Fibroblast of skin of abdomen (primary cell): Measurements from ENCODE around the gene TTC28.

Experiments
- DNase-seq: peaks from one replicate; pipeline ENCODE4 v3.0.0-alpha.2; 2013

Gene TTC28

GRCh38 chr22:27997538-27997937, 682.1 kb downstream of the TTC28 start:
- peak; percentile 14 for DNase-seq

GRCh38 chr22:27996981-27997380, 682.7 kb downstream of the TTC28 start:
- no peak for DNase-seq

- no peak for DNase-seq
These were observed 683.1 kb downstream of the TTC28 start for GRCh38 chr22:27996529-27996925.

- DNase-seq, result no peak
These were observed 683.7 kb downstream of the TTC28 start for GRCh38 chr22:27995801-27996528.

- DNase-seq, result no peak
These were observed 684.9 kb downstream of the TTC28 start for GRCh38 chr22:27994481-27995331.

GRCh38 chr22:27993774-27994350, 685.8 kb downstream of the TTC28 start:
- DNase-seq, result no peak

- DNase-seq, result no peak
These were observed 686.4 kb downstream of the TTC28 start for GRCh38 chr22:27993201-27993635.

GRCh38 chr22:27992294-27993165, 687.1 kb downstream of the TTC28 start:
- DNase-seq, result no peak

GRCh38 chr22:27991586-27992293, 687.9 kb downstream of the TTC28 start:
- DNase-seq, result no peak

- DNase-seq, result no peak
These were observed 688.8 kb downstream of the TTC28 start for GRCh38 chr22:27990879-27991278.

- DNase-seq, result no peak
These were observed 689.2 kb downstream of the TTC28 start for GRCh38 chr22:27990451-27990840.

GRCh38 chr22:27989758-27990450, 689.7 kb downstream of the TTC28 start:
- no peak for DNase-seq

GRCh38 chr22:27988704-27989103, 690.9 kb downstream of the TTC28 start:
- no peak for DNase-seq

GRCh38 chr22:27987557-27987956, 692.1 kb downstream of the TTC28 start:
- peak; percentile 93 for DNase-seq

- no peak for DNase-seq
These were observed 692.7 kb downstream of the TTC28 start for GRCh38 chr22:27986937-27987336.

GRCh38 chr22:27986459-27986858, 693.2 kb downstream of the TTC28 start:
- DNase-seq, result no peak

GRCh38 chr22:27985323-27986275, 694.0 kb downstream of the TTC28 start:
- no peak for DNase-seq

GRCh38 chr22:27984723-27985122, 694.9 kb downstream of the TTC28 start:
- no peak for DNase-seq

GRCh38 chr22:27984001-27984695, 695.5 kb downstream of the TTC28 start:
- no peak for DNase-seq
